ENCODE results near the gene FGD3.

- TF ChIP-seq CTCF (IDR thresholded peaks at IDR 0.05; ENCODE audit: poor library complexity) (no peak), EZH2 (IDR thresholded peaks at IDR 0.05; ENCODE audit: borderline replicate concordance) (no peak)
Measured at GRCh38 chr9:93054758-93055704, 107.7 kb downstream of the FGD3 start.
